Endothelial cell (in vitro differentiated cells): Measurements from ENCODE around the gene UPK1B. TPM values are rescaled to one million over a fixed set of nuclear protein-coding genes. Genes with fewer than 3 reads are reported as not detected.

Experiments used
- DNase-seq: peaks from one replicate; pipeline ENCODE4 v3.0.0; 2021; ENCODE audit warnings: low spot score
- H3K27ac Mint-ChIP-seq: one replicate; pipeline ENCODE4 v1.8.0; 2021; ENCODE audit warnings: mixed read lengths, inconsistent platforms; ENCODE audit not compliant: unreplicated experiment
- H3K27me3 Mint-ChIP-seq: one replicate; pipeline ENCODE4 v1.8.0; 2021; ENCODE audit warnings: mild to moderate bottlenecking, moderate library complexity, mixed read lengths, inconsistent platforms; ENCODE audit not compliant: unreplicated experiment
- H3K36me3 Mint-ChIP-seq: one replicate; pipeline ENCODE4 v1.8.0; 2021; ENCODE audit warnings: mild to moderate bottlenecking, low read depth, mixed read lengths, inconsistent platforms; ENCODE audit not compliant: unreplicated experiment
- H3K4me1 Mint-ChIP-seq: one replicate; pipeline ENCODE4 v1.8.0; 2021; ENCODE audit warnings: mild to moderate bottlenecking, mixed read lengths, inconsistent platforms; ENCODE audit not compliant: unreplicated experiment
- H3K4me3 Mint-ChIP-seq: one replicate; pipeline ENCODE4 v1.8.0; 2021; ENCODE audit warnings: mild to moderate bottlenecking, mixed read lengths, inconsistent platforms; ENCODE audit not compliant: unreplicated experiment
- H3K9me3 Mint-ChIP-seq: one replicate; pipeline ENCODE4 v1.8.0; 2021; ENCODE audit warnings: mixed read lengths, inconsistent platforms; ENCODE audit not compliant: unreplicated experiment
- CTCF ChIP-seq: fragments of 200-600 bp; sonication (generic); IDR thresholded peaks from one replicate; pipeline ENCODE4 v1.5.0; 2021; ENCODE audit warnings: antibody characterized with exemption; ENCODE audit not compliant: unreplicated experiment
- total RNA-seq: library from RNA; stranded (reverse); fragmentation: NEBNext Ultra II Directional; extraction: Animal tissue kit (Norgen Biotek cat#: 25700); gene quantifications from one replicate; pipeline ENCODE4 v1.2.1, GENCODE V29; 2021; ENCODE audit not compliant: unreplicated experiment

UPK1B gene
- total RNA-seq, 1 donor from 2014 or later, result not detected

GRCh38 chr3:119245778-119246177 is 72.4 kb downstream of the UPK1B start:
- Mint-ChIP-seq H3K27ac (no peak overlapping the region), H3K36me3 (peaks cover 7% of the 10 kb centered on the region), H3K4me3 (no peak overlapping the region), H3K4me1 (no peaks in the 10 kb centered on the region), H3K9me3 (no peaks in the 10 kb centered on the region), H3K27me3 (peaks cover 3% of the 10 kb centered on the region)
- no peak for DNase-seq
- TF ChIP-seq CTCF, result no peak

Other genes starting within 250 kb of the UPK1B start
- 0.18 TPM for gene IGSF11, start 138.8 kb upstream of the UPK1B start, total RNA-seq
- not detected for gene TEX55, start 27.4 kb upstream of the UPK1B start, total RNA-seq
- 12.3 TPM for gene B4GALT4, start 67.3 kb downstream of the UPK1B start, total RNA-seq
- gene ARHGAP31, start 120.8 kb downstream of the UPK1B start, total RNA-seq, result 114 TPM